MM.1S (cell line): Measurements from ENCODE around the gene GRM5.

Experiments used
- DNase-seq: peaks from one replicate; pipeline ENCODE4 v3.0.0-alpha.2; 2015
- H2AFZ ChIP-seq: fragments of 300-600 bp; sonication (generic); 2 replicates; pipeline ENCODE4 v1.6.0; 2016; ENCODE audit warnings: antibody characterized with exemption, low read length
- H3F3A ChIP-seq: fragments of 300-600 bp; sonication (generic); 2 replicates; pipeline ENCODE4 v1.6.1; 2016; ENCODE audit warnings: mild to moderate bottlenecking, antibody characterized with exemption, low read length, moderate library complexity, mixed read lengths; ENCODE audit not compliant: insufficient read depth
- H3K27ac ChIP-seq: fragments of 300-600 bp; sonication (generic); 2 replicates; pipeline ENCODE4 v1.5.1; 2016; ENCODE audit warnings: mild to moderate bottlenecking, low read length
- H3K27me3 ChIP-seq: fragments of 300-600 bp; sonication (generic); replicated peaks from 2 replicates; pipeline ENCODE4 v1.6.0; 2016; ENCODE audit warnings: low read length; ENCODE audit not compliant: insufficient read depth
- H3K36me3 ChIP-seq: fragments of 300-600 bp; sonication (generic); replicated peaks from 2 replicates; pipeline ENCODE4 v1.6.1; 2016; ENCODE audit warnings: mild to moderate bottlenecking, low read length, mixed read lengths; ENCODE audit not compliant: insufficient read depth
- H3K4me1 ChIP-seq: fragments of 300-600 bp; sonication (generic); 2 replicates; pipeline ENCODE4 v1.6.1; 2016; ENCODE audit warnings: low read length, mixed read lengths
- H3K4me2 ChIP-seq: fragments of 300-600 bp; sonication (generic); 2 replicates; pipeline ENCODE4 v1.6.0; 2016; ENCODE audit warnings: low read depth, low read length
- H3K4me3 ChIP-seq: fragments of 300-600 bp; sonication (generic); 2 replicates; pipeline ENCODE4 v1.5.1; 2016; ENCODE audit warnings: low read length, mixed read lengths
- H3K79me2 ChIP-seq: fragments of 300-600 bp; sonication (generic); 2 replicates; pipeline ENCODE4 v1.6.1; 2016; ENCODE audit warnings: mixed run types, low read length, mixed read lengths
- H3K9ac ChIP-seq: fragments of 300-600 bp; sonication (generic); 2 replicates; pipeline ENCODE4 v1.6.1; 2016; ENCODE audit warnings: low read length, mixed read lengths
- H3K9me2 ChIP-seq: fragments of 300-600 bp; sonication (generic); replicated peaks from 2 replicates; pipeline ENCODE4 v1.6.1; 2016; ENCODE audit warnings: mild to moderate bottlenecking, low read length, mixed read lengths; ENCODE audit not compliant: insufficient read depth
- H3K9me3 ChIP-seq: fragments of 300-600 bp; sonication (generic); replicated peaks from 2 replicates; pipeline ENCODE4 v1.6.1; 2016; ENCODE audit warnings: mild to moderate bottlenecking, low read length, mixed read lengths; ENCODE audit not compliant: insufficient read depth
- H4K20me1 ChIP-seq: fragments of 300-600 bp; sonication (generic); 2 replicates; pipeline ENCODE4 v1.6.1; 2016; ENCODE audit warnings: mild to moderate bottlenecking, low read length, moderate library complexity, mixed read lengths; ENCODE audit not compliant: insufficient read depth
- CTCF ChIP-seq: fragments of 300-600 bp; sonication (generic); IDR thresholded peaks from 2 replicates; pipeline ENCODE4 v1.5.1; 2016; ENCODE audit warnings: antibody characterized with exemption, low read length, mixed read lengths
- EZH2 ChIP-seq: fragments of 300-600 bp; sonication (generic); optimal IDR thresholded peaks from 2 replicates; pipeline ENCODE3; 2017; ENCODE audit warnings: low read depth, mild to moderate bottlenecking, antibody characterized with exemption, low read length, mixed read lengths
- EZH2phosphoT487 ChIP-seq: fragments of 300-600 bp; sonication (generic); IDR thresholded peaks from 2 replicates; pipeline ENCODE4 v1.6.1; 2018; ENCODE audit warnings: antibody characterized with exemption, low read length

Gene GRM5

GRCh38 chr11:88544656-88545280 is 521.0 kb downstream of the GRM5 start:
- no peaks in the 10 kb centered on the region for H3K9me3 ChIP-seq
- no peaks in the 10 kb centered on the region for H3F3A ChIP-seq
- no peak overlapping the region for H2AFZ ChIP-seq
- H4K20me1 ChIP-seq, result no peaks in the 10 kb centered on the region
- no peak overlapping the region for H3K27ac ChIP-seq
- no peak overlapping the region for H3K4me2 ChIP-seq
- H3K36me3 ChIP-seq, result no peaks in the 10 kb centered on the region
- no peak for TF ChIP-seq EZH2
- TF ChIP-seq CTCF, result no peak
- no peak for TF ChIP-seq EZH2phosphoT487
- DNase-seq, result no peak
- H3K4me1 ChIP-seq, result no peaks in the 10 kb centered on the region
- no peak overlapping the region for H3K4me3 ChIP-seq
- H3K9ac ChIP-seq, result no peak overlapping the region
- H3K27me3 ChIP-seq, result no peaks in the 10 kb centered on the region
- no peaks in the 10 kb centered on the region for H3K79me2 ChIP-seq
- H3K9me2 ChIP-seq, result no peaks in the 10 kb centered on the region

DNA sequence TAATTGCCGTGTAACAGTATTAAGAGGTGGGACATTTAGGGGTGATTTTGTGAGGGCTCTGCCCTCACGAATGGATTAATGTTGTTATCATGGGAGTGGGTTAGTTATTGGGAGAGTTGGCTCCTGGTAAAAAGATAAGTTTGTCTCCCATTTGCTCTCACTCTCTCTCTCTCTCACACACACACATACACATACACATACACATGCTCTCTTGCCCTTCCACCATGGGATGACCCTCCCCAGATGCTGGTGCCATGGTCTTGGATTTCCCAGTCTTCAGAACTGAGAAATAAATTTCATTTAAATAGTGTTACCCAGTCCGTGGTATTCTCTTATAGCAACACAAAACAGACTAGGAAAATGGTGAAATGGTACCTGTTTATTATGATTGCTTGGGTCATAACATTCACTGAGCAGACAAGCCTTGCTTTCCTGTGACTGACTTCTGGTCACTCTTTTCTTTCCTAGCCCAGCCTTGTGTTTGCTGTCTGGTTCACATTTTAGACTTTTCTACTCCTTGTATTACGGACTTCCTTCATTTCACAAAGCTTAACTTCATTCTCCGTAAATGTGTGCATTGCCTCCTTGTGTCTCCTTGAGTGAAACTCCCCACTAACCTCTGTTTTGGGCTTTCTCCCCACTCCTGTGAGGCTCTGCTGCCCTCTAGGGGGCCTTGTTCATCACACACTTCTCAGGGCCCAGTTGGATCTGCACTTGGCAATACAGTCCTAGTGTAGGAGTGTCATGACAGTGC is 521.7 kb downstream of the GRM5 start:
- H3K4me3 ChIP-seq, result no peak overlapping the region
- no peaks in the 10 kb centered on the region for H4K20me1 ChIP-seq
- peak; percentile 80 for DNase-seq
- H3K36me3 ChIP-seq, result no peaks in the 10 kb centered on the region
- TF ChIP-seq EZH2 (no peak), EZH2phosphoT487 (no peak), CTCF (peak; percentile 98)
- no peaks in the 10 kb centered on the region for H3F3A ChIP-seq
- 0 out of 2 replicates have a peak overlapping the region, but pooled peaks have one; percentile 1 for H3K9ac ChIP-seq
- H3K4me2 ChIP-seq, result peak overlapping the region; percentile 10; the same call in 1 of the 2 replicates
- H3K27ac ChIP-seq, result no peak overlapping the region
- no peaks in the 10 kb centered on the region for H3K79me2 ChIP-seq
- H3K27me3 ChIP-seq, result no peaks in the 10 kb centered on the region
- peak overlapping the region; percentile 46; the same call in 1 of the 2 replicates for H2AFZ ChIP-seq
- H3K4me1 ChIP-seq, result no peaks in the 10 kb centered on the region
- H3K9me3 ChIP-seq, result no peaks in the 10 kb centered on the region
- no peaks in the 10 kb centered on the region for H3K9me2 ChIP-seq

DNA sequence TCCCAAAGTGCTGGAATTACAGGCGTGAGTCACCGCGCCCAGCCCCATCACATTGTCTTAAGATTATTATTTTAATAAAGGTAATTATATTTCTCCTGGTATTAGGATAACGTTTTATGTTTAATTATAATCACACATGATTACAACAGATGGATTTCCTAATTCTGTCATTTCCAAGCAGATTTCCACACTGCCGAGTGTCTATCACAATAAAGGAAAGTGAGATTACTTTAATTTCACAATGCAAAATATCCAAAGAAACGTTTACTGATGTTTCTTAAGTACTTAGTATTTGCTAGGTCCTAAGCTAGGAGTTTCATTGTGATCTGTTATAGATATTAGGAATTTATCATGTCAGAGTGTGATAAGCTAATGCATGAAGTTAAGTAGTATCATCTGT is 524.8 kb downstream of the GRM5 start:
- Histone ChIP-seq H3K4me3 (no peak overlapping the region), H3K36me3 (no peaks in the 10 kb centered on the region), H4K20me1 (no peaks in the 10 kb centered on the region), H3K9me3 (no peaks in the 10 kb centered on the region), H3K9me2 (no peaks in the 10 kb centered on the region), H3K4me1 (no peaks in the 10 kb centered on the region), H2AFZ (no peak overlapping the region), H3K4me2 (no peak overlapping the region), H3K9ac (no peak overlapping the region), H3K27ac (no peak overlapping the region), H3F3A (no peaks in the 10 kb centered on the region), H3K27me3 (no peaks in the 10 kb centered on the region), H3K79me2 (no peaks in the 10 kb centered on the region)
- TF ChIP-seq EZH2phosphoT487 (no peak), CTCF (no peak)
- no peak for DNase-seq
